Brain microvascular endothelial cell (primary cell): ENCODE measurements around the gene FYB1.
"Not testable (repeated sequence)": the region's sequence is repeated elsewhere in the genome, so short reads cannot be mapped to it uniquely, and the experiment has no call there.

Experiments used
- DNase-seq: peaks from one replicate; pipeline ENCODE4 v3.0.0-alpha.2; 2020
- H3K27ac ChIP-seq: fragments of 250-450 bp; sonication (Bioruptor Pico); 2 replicates; pipeline ENCODE4 v1.5.1; 2020; ENCODE audit warnings: mild to moderate bottlenecking, moderate library complexity
- H3K27me3 ChIP-seq: fragments of 250-450 bp; sonication (Bioruptor Pico); replicated peaks from 2 replicates; pipeline ENCODE4 v1.5.1; 2020; ENCODE audit warnings: mild to moderate bottlenecking
- H3K36me3 ChIP-seq: fragments of 250-450 bp; sonication (Bioruptor Pico); replicated peaks from 2 replicates; pipeline ENCODE4 v1.5.1; 2020; ENCODE audit warnings: mild to moderate bottlenecking
- H3K4me3 ChIP-seq: 2 replicates; pipeline ENCODE4 v1.5.1; 2011; ENCODE audit warnings: low read depth, mild to moderate bottlenecking, control low read depth, low read length, moderate library complexity
- CTCF ChIP-seq: IDR thresholded peaks from 2 replicates; pipeline ENCODE4 v1.5.1; 2011; ENCODE audit warnings: low read depth, mild to moderate bottlenecking, moderate library complexity, low read length, control low read depth, inconsistent platforms; ENCODE audit errors: missing control alignments
- in situ Hi-C: cut with HindIII; loops from 2 replicates; pipeline ENCODE4 v1.10.0; 2017; ENCODE audit warnings: low sequenced_read_pairs, low pct_ligation_motif_present

Gene FYB1

DNA sequence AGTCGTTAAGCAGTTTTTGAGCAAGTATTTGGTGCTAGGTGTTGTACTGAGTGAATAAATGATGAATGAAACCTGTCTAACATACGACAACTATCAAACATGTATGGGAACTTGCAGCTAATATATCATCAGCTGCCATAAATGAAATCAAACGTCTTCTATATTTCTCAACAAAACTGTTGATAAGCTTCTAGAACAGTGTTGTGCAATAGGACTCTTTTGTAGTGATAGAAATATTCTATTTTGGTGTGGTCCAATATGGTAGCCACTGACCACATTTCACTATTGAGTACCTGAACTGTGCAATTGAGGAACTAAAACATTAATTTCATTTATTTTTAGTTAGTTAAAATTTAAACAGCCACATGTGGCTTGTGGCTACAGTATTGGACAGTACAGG is 16.3 kb upstream of the FYB1 start:
- H3K27me3 ChIP-seq: no peaks in the 10 kb centered on the region
- H3K36me3 ChIP-seq: no peaks in the 10 kb centered on the region
- no peak for DNase-seq
- TF ChIP-seq CTCF: no peak
- in situ Hi-C loops: no loop called here
- H3K4me3 ChIP-seq: no peak overlapping the region
- no peak overlapping the region for H3K27ac ChIP-seq

- in situ Hi-C loops, H3K27me3 ChIP-seq, DNase-seq, H3K27ac ChIP-seq, H3K4me3 ChIP-seq, H3K36me3 ChIP-seq: not testable (repeated sequence)
These were observed 15.1 kb upstream of the FYB1 start for GRCh38 chr5:39234494-39234893.

DNA sequence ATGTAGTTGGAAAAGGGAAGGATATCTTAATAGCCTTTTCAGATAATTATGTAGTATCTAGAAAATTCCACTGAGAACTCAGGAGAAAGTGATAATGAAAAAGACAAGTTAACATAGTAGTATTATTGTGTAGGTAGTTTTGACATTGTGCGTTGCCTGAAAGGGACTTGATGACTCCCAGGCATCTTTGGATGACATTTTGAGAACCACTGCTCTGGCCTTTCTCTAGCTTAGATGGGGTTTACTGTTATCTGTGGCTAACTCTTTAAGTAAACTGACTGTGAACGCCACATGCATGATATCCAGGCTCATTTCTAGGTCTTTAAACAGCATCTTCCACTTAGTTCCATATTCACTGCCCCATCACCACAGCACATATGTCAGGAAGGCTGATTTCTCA is 14.4 kb upstream of the FYB1 start:
- no peak for DNase-seq
- Histone ChIP-seq H3K36me3 (no peaks in the 10 kb centered on the region), H3K27ac (no peak overlapping the region), H3K4me3 (no peak overlapping the region), H3K27me3 (no peaks in the 10 kb centered on the region)
- TF ChIP-seq CTCF: no peak
- in situ Hi-C loops: no loop called here

DNA sequence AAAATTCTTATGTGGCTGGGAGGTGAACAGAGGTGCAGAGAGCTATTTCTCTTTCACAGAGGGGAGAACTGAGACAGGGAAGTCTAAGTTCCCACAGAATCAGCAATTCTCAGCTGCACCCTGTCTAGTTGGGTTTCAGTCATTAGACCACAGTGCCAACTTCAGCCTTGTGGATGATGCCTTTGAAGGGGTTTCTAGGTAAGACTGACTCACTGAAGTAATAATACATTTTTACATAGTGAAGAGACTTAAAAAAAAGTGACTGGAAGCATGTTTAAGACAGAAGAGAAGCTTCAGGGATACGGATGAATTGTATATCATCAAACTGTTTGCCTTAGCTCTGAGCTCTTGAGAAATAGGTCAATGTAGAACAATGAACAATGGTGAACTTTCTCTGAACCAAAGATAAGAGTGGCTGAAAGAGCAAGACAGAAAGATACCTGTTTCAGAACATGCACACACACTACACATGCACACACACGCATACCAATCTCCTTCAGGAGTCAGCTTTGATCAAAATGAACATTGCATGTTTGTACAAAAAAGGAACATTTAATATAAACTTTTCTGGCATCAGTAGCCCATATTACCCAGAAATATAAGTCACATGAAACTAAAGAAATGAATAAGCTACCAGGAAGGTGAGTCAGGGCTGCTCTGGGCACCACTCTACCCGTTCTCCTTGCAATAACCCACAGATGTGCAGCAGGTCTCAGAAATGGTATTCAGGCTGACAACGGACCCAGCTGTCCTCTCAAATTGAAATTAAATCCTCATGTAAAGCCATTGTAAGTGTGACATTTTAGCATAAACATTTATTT is 12.6 kb upstream of the FYB1 start:
- DNase-seq: peak; percentile 27
- in situ Hi-C loops: no loop called here
- Histone ChIP-seq H3K4me3 (no peak overlapping the region), H3K27me3 (no peaks in the 10 kb centered on the region), H3K36me3 (no peaks in the 10 kb centered on the region), H3K27ac (peak overlapping the region; percentile 28)
- TF ChIP-seq CTCF: no peak

DNA sequence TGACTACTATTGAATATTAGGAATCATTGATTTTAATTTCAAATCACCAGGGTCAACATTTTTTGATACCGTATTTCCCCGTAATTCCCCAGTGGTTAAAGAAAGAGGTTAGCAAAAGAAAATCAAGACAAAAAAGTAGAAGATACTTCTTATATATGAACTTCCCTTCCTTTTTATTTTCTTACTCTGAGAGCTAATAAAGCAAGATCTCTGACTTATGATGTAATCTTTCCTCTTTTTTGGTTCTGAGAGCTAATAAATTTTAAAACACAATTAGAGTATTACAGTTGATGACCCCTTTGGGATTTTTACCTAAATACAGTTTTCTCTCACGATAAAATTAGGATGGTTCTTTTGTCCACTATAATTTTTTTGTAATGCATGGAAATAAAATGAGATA is 9.2 kb upstream of the FYB1 start:
- Histone ChIP-seq H3K27me3 (no peaks in the 10 kb centered on the region), H3K27ac (no peak overlapping the region), H3K36me3 (no peaks in the 10 kb centered on the region), H3K4me3 (no peak overlapping the region)
- no peak for TF ChIP-seq CTCF
- no peak for DNase-seq
- in situ Hi-C loops: no loop called here

DNA sequence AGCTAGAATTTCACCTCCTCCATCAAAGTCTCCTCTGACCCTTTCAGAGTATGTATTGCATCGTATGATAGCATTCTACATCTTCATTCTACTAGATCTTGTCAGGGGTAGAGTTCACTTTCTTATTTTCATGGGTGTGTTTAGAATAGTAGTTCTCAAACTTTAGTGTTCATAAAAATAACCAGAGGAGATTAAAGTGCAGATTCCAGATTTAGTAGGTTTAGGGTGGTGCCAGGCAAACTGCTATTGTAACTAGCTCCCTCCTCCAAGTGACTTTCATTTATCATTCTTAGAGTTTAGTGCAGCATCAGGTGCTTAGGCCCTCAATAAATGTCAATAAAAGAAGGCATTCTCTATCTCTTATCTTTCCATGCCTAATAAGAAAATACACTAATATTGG is 7.2 kb upstream of the FYB1 start:
- Histone ChIP-seq H3K27ac (no peak overlapping the region), H3K36me3 (no peaks in the 10 kb centered on the region), H3K4me3 (no peak overlapping the region), H3K27me3 (no peaks in the 10 kb centered on the region)
- in situ Hi-C loops: no loop called here
- DNase-seq: no peak
- TF ChIP-seq CTCF: no peak
